GM19099 (cell line): ENCODE results near the gene RREB1.

Experiments
- POLR2A ChIP-seq: IDR thresholded peaks from 3 replicates; pipeline ENCODE4 v1.6.1; 2011; ENCODE audit warnings: low read depth; ENCODE audit not compliant: insufficient read length; ENCODE audit errors: extremely low read depth

The RREB1 gene

GRCh38 chr6:7292596-7293255, 185.0 kb downstream of the RREB1 start:
- no peak for TF ChIP-seq POLR2A

- no peak for TF ChIP-seq POLR2A
Measured at GRCh38 chr6:7295916-7296315, 188.2 kb downstream of the RREB1 start.

- TF ChIP-seq POLR2A, result no peak
Measured at GRCh38 chr6:7296602-7297001, 188.8 kb downstream of the RREB1 start.

- TF ChIP-seq POLR2A, result no peak
Measured at GRCh38 chr6:7298113-7298512, 190.4 kb downstream of the RREB1 start.

- TF ChIP-seq POLR2A, result no peak
Measured at GRCh38 chr6:7300926-7301325, 193.2 kb downstream of the RREB1 start.
